Thyroid gland (tissue), 4 donors: ENCODE measurements around the gene C1QL1. TPM values are rescaled to one million over a fixed set of nuclear protein-coding genes. Genes with fewer than 3 reads are reported as not detected.

Experiments used
- DNase-seq, 2 donors: peaks; one replicate each; pipeline ENCODE4 v3.0.0-alpha.2; 2019
- H3K27ac ChIP-seq, 3 donors: fragments of 200-600 bp; sonication (generic); 1 replicate in 2 of 3; 2 replicates in 1 of 3; pipeline ENCODE4 v1.5.1; 2016 to 2019; ENCODE audit warnings: mild to moderate bottlenecking in 1 of 3, moderate library complexity in 1 of 3
- H3K27me3 ChIP-seq: fragments of 200-600 bp; sonication (generic); one replicate; pipeline ENCODE4 v1.5.1; 2019
- H3K36me3 ChIP-seq, 2 donors: fragments of 200-600 bp; sonication (generic); one replicate each; pipeline ENCODE4 v1.5.1; 2016 to 2019
- H3K4me1 ChIP-seq, 2 donors: fragments of 200-600 bp; sonication (generic); one replicate each; pipeline ENCODE4 v1.5.1; 2017 to 2019
- H3K4me3 ChIP-seq, 3 donors: fragments of 200-600 bp; sonication (generic); replicated peaks in 1 of 3; 1 replicate in 2 of 3; 2 replicates in 1 of 3; pipeline ENCODE4 v1.5.1; 2016; ENCODE audit warnings: mild to moderate bottlenecking in 1 of 3
- H3K9me3 ChIP-seq: fragments of 200-600 bp; sonication (generic); one replicate; pipeline ENCODE4 v1.5.1; 2017
- POLR2A ChIP-seq, 2 donors: fragments of 450-650 bp; IDR thresholded peaks; one replicate each; pipeline ENCODE4 v1.6.1; 2017; ENCODE audit warnings: antibody characterized with exemption in 2 of 2, mild to moderate bottlenecking in 2 of 2, moderate library complexity in 1 of 2
- WGBS, 2 donors: methylation state at CpG; one replicate each; pipeline ENCODE4 v1.1.5; 2017; 5-methylcytosine and 5-hydroxymethylcytosine counted together
- intact Hi-C: fragments of 100-400 bp; cut with DNase I; formaldehyde crosslinking; loops from one replicate; pipeline ENCODE4 v1.15.1; 2023
- total RNA-seq, 4 donors: library from RNA; depleted of rRNA; stranded (reverse); fragments of >200 nt; gene quantifications; one replicate each; pipeline ENCODE4 v1.2.3, GENCODE V29; 2016
- TF ChIP-seq, protein P1 (sequence below), 6 experiments: fragments of 200-600 bp in 3 of 6; fragments of 450-650 bp in 3 of 6; sonication (generic) in 3 of 6; IDR thresholded peaks; one replicate each; pipeline ENCODE4 v1.5.1; 2016 to 2019; ENCODE audit warnings: antibody characterized with exemption in 6 of 6, mild to moderate bottlenecking in 2 of 6, inconsistent platforms in 1 of 6, moderate library complexity in 1 of 6

Gene C1QL1
- total RNA-seq, 4 donors from 2014 or later: 0.59 to 0.75 TPM; not detected in 2

- DNase-seq: no peak
- no peaks in the 10 kb centered on the region for H3K9me3 ChIP-seq
- peaks cover 10% of the 10 kb centered on the region for H3K27me3 ChIP-seq
- no peaks in the 10 kb centered on the region for H3K36me3 ChIP-seq
- intact Hi-C loops: loop anchor here (10.0 kb wide), 1 partner anchor 57 kb away; no protein-coding TSS in a partner anchor
- no peak overlapping the region for H3K27ac ChIP-seq
- peak overlapping the region in 1 of 3 donors; percentile 12 for H3K4me3 ChIP-seq
- TF ChIP-seq, protein P1, sequence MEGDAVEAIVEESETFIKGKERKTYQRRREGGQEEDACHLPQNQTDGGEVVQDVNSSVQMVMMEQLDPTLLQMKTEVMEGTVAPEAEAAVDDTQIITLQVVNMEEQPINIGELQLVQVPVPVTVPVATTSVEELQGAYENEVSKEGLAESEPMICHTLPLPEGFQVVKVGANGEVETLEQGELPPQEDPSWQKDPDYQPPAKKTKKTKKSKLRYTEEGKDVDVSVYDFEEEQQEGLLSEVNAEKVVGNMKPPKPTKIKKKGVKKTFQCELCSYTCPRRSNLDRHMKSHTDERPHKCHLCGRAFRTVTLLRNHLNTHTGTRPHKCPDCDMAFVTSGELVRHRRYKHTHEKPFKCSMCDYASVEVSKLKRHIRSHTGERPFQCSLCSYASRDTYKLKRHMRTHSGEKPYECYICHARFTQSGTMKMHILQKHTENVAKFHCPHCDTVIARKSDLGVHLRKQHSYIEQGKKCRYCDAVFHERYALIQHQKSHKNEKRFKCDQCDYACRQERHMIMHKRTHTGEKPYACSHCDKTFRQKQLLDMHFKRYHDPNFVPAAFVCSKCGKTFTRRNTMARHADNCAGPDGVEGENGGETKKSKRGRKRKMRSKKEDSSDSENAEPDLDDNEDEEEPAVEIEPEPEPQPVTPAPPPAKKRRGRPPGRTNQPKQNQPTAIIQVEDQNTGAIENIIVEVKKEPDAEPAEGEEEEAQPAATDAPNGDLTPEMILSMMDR (IDR thresholded peaks at IDR 0.05): no peak
- TF ChIP-seq POLR2A (IDR thresholded peaks at IDR 0.05): no peak
- peaks cover 16 to 35% of the 10 kb centered on the region in 2 donors for H3K4me1 ChIP-seq
- WGBS, 2 donors: 4% methylated on average over 17 of the region's 47 CpGs; no CpG with 5 or more reads in 1 of the 2 donors
Measured at GRCh38 chr17:44967907-44968224, 237 bp downstream of the C1QL1 start.

DNA sequence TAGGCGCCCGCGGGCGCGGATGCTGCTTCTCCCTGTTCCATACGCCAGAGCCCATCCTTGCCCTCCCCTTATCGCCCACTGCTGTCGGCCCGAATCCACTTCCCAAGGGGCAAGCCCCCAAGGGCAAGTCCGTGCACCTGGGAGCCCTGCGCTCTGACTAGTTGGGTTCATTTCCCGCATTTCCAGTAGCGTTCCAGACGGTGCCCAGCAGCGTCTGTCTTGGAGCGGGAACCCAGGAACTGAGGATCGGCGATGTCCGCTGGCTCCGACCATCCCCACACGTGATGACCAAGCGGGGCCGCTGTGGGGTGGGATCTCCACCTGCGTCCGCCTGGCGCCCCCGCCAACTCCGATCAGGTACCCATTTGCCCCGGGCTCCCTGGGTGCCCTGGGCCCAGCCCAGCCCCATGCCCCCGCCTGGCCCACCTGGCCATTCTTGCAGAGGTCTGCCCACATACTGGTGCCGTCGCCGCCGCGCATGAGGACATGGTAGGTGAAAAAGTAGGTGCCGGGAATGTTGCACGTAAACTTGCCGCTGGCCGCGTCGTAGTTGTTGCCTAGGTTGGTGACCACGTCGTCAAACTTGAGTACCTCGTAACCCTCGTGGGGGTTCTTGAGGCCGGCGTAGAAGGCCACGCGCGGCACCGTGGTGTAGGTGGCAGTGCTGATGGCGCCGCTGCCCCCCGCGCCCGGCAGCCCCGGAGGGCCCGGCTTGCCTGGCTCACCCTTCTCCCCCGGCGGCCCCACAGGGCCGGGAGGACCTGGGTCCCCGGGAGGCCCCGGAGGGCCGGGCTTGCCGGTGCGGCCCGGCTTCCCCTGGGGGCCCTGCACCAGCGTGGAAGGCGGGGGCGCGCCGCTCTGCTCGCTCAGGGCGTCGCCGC, 837 bp downstream of the C1QL1 start:
- H3K4me1 ChIP-seq: peaks cover 16 to 35% of the 10 kb centered on the region in 2 donors
- H3K27me3 ChIP-seq: peaks cover 10% of the 10 kb centered on the region
- no peak overlapping the region for H3K27ac ChIP-seq
- peak overlapping the region in 1 of 3 donors; percentile 12 for H3K4me3 ChIP-seq
- H3K36me3 ChIP-seq: no peaks in the 10 kb centered on the region
- TF ChIP-seq, protein P1 (IDR thresholded peaks at IDR 0.05): no peak
- no peak for TF ChIP-seq POLR2A (IDR thresholded peaks at IDR 0.05)
- DNase-seq: no peak
- H3K9me3 ChIP-seq: no peaks in the 10 kb centered on the region
- 4 to 5% methylated on average over 31 to 40 of the region's 76 CpGs for WGBS, 2 donors
- intact Hi-C loops: loop anchor here (10.0 kb wide), 1 partner anchor 58 kb away; no protein-coding TSS in a partner anchor

DNA sequence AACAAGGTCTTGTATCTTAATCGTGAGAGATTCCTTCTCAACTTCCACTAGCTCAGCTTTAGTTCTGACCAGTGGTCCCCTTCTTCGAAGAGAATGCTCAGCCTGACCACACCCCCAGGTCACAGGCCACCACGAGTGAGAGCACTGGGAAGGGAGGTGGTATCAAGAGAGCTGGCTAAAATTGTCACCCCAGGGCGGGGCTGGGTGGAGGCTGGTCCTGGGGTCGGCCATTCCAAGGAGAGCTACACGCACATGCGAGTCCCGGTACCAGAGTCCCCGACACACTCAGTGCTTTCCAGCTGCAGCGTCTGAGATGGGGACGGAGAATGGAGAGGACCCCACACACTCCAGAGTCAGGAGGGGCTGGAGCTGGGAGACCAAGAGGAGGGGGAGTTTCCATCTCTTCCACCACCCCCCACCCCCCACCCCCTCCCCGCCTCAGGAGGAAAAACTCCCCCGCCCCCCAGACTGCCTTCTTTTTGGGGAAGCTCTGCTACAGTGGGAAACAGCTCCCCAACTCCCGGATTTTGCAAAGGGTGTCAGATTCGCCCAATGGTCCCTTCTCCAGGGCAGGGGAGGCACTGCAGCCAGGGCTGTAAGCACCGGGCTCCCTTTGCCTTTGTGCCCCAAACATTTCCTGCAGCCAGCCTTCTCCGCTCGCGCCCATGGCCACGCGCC, 1.6 kb downstream of the C1QL1 start:
- Histone ChIP-seq H3K4me3 (no peak overlapping the region), H3K27ac (no peak overlapping the region), H3K4me1 (peaks cover 16 to 35% of the 10 kb centered on the region in 2 donors), H3K27me3 (peaks cover 10% of the 10 kb centered on the region), H3K36me3 (no peaks in the 10 kb centered on the region), H3K9me3 (no peaks in the 10 kb centered on the region)
- WGBS, 2 donors: 7 to 10% methylated on average over 10 to 12 of the region's 21 CpGs
- intact Hi-C loops: loop anchor here (10.0 kb wide), 1 partner anchor 58 kb away; no protein-coding TSS in a partner anchor
- TF ChIP-seq POLR2A (IDR thresholded peaks at IDR 0.05): no peak
- TF ChIP-seq, protein P1 (IDR thresholded peaks at IDR 0.05): no peak
- no peak for DNase-seq

- H3K36me3 ChIP-seq: no peaks in the 10 kb centered on the region
- 71 to 73% methylated on average over 5 of the region's 5 CpGs for WGBS, 2 donors
- no peak overlapping the region for H3K27ac ChIP-seq
- H3K9me3 ChIP-seq: no peaks in the 10 kb centered on the region
- peaks cover 10% of the 10 kb centered on the region for H3K27me3 ChIP-seq
- H3K4me1 ChIP-seq: peaks cover 22 to 40% of the 10 kb centered on the region in 2 donors
- DNase-seq: no peak
- intact Hi-C loops: loop anchor here (10.0 kb wide), 1 partner anchor 59 kb away; no protein-coding TSS in a partner anchor
- no peak overlapping the region for H3K4me3 ChIP-seq
- TF ChIP-seq, protein P1 (IDR thresholded peaks at IDR 0.05): no peak
- TF ChIP-seq POLR2A (IDR thresholded peaks at IDR 0.05): no peak
Measured at GRCh38 chr17:44965481-44966234, 2.4 kb downstream of the C1QL1 start.
